Fibroblast of pulmonary artery (primary cell): ENCODE results near the gene ETS2.

ENCODE experiments used
- DNase-seq: peaks from one replicate; pipeline ENCODE4 v3.0.0-alpha.2; 2010; ENCODE audit warnings: low read depth
- H3K4me3 ChIP-seq: replicated peaks from 2 replicates; pipeline ENCODE4 v1.5.1; 2011; ENCODE audit warnings: low read depth, mild to moderate bottlenecking, control low read depth, low read length, moderate library complexity
- CTCF ChIP-seq: IDR thresholded peaks from 2 replicates; pipeline ENCODE4 v1.5.1; 2011; ENCODE audit warnings: mild to moderate bottlenecking, control low read depth, low read length, inconsistent platforms; ENCODE audit errors: missing control alignments

Gene ETS2

GRCh38 chr21:38777531-38777930 lies 28.2 kb upstream of the ETS2 start:
- no peak for TF ChIP-seq CTCF
- DNase-seq: no peak
- H3K4me3 ChIP-seq: no peak overlapping the region

GRCh38 chr21:38780879-38781278 lies 24.9 kb upstream of the ETS2 start:
- no peak for DNase-seq
- TF ChIP-seq CTCF: no peak
- H3K4me3 ChIP-seq: no peak overlapping the region

GRCh38 chr21:38784458-38785266 lies 21.1 kb upstream of the ETS2 start:
- no peak for DNase-seq
- no peak for TF ChIP-seq CTCF
- no peak overlapping the region for H3K4me3 ChIP-seq

- DNase-seq: no peak
- no peak for TF ChIP-seq CTCF
- H3K4me3 ChIP-seq: no peak overlapping the region
These were observed 20.2 kb upstream of the ETS2 start for GRCh38 chr21:38785483-38785882.

- no peak for DNase-seq
- no peak for TF ChIP-seq CTCF
- H3K4me3 ChIP-seq: no peak overlapping the region
These were observed 18.7 kb upstream of the ETS2 start for GRCh38 chr21:38787016-38787415.

- peak; percentile 62 for DNase-seq
- no peak overlapping the region for H3K4me3 ChIP-seq
- no peak for TF ChIP-seq CTCF
These were observed 18.1 kb upstream of the ETS2 start for GRCh38 chr21:38787461-38788274.
